RPMI8226 (cell line): ENCODE results near the gene NEU4.
"Not testable (repeated sequence)": the region's sequence is repeated elsewhere in the genome, so short reads cannot be mapped to it uniquely, and the experiment has no call there.

ENCODE experiments used
- DNase-seq: peaks from one replicate; pipeline ENCODE4 v3.0.0-alpha.2; 2015

Gene NEU4

GRCh38 chr2:241799522-241800197 is 9.3 kb upstream of the NEU4 start:
- DNase-seq = peak; percentile 0

- not testable (repeated sequence) for DNase-seq
These were observed 8.6 kb upstream of the NEU4 start for GRCh38 chr2:241800198-241800903.

- DNase-seq = no peak
These were observed 7.2 kb upstream of the NEU4 start for GRCh38 chr2:241801611-241802420.

- DNase-seq = no peak
These were observed 6.3 kb upstream of the NEU4 start for GRCh38 chr2:241802421-241803318.

- DNase-seq = peak; percentile 51
These were observed 5.3 kb upstream of the NEU4 start for GRCh38 chr2:241803387-241804325.

GRCh38 chr2:241804326-241805229 is 4.4 kb upstream of the NEU4 start:
- DNase-seq = peak; percentile 37

GRCh38 chr2:241806217-241806616 is 2.8 kb upstream of the NEU4 start:
- DNase-seq = not testable (repeated sequence)

- DNase-seq = no peak
These were observed 807 bp upstream of the NEU4 start for GRCh38 chr2:241808051-241808720.

- no peak for DNase-seq
These were observed 652 bp downstream of the NEU4 start for GRCh38 chr2:241809383-241810306.

GRCh38 chr2:241810307-241811200 is 1.6 kb downstream of the NEU4 start:
- DNase-seq = no peak

- no peak for DNase-seq
These were observed 2.4 kb downstream of the NEU4 start for GRCh38 chr2:241811201-241811951.

- DNase-seq = no peak
These were observed 3.1 kb downstream of the NEU4 start for GRCh38 chr2:241811952-241812729.

- DNase-seq = peak; percentile 35
These were observed 4.0 kb downstream of the NEU4 start for GRCh38 chr2:241812730-241813643.

GRCh38 chr2:241813644-241814392 is 4.8 kb downstream of the NEU4 start:
- DNase-seq = no peak
